ENCODE data around the gene TNIP1. TPM values are rescaled to one million over a fixed set of nuclear protein-coding genes. Genes with fewer than 3 reads are reported as not detected.

Gene TNIP1
- total RNA-seq, 2 donors from 2014 or later: 56.7 to 77.5 TPM

DNA sequence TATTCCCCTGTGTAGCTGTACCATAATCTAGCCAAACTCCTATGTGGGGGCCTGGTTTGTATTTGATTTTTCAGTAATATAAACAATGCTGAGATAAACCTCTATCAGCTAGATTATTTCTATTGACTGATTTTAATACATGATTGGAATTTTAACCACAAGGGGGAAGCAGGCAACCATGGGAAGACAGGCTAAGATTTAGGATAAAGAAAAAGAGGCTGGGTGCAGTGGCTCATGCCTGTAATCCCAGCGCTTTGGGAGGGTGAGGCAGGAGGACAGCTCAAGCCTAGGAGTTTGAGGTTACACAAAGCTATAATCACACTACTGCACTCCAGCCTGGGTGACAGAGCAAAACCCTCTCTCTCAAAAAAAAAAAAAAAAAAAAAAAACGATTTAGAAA lies 78.6 kb downstream of the TNIP1 start:
- intact Hi-C loops (cut with DNase I): loop anchor here (5.0 kb wide), 2 partner anchors 45 to 115 kb away; no protein-coding TSS in a partner anchor
- DNase-seq (ENCODE audit: low spot score): no peak

DNA sequence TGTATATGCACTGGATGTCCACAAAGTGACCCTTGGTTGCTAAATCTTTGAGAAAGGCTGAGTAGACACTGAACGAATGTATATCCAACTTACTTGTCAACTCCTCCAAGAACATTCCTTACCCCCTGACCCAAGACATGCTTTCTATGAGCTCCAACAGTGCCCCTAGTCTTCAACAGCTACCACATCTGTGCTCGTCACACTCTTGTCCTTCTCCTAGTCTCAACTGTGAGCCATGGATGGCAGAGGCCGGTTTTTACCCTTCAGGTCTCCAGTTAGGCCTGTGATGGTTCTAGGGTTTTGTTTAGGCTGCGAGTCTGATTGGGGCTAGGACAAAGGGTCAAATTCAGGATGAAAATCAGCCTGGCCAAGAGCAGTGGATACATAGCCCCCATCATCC lies 79.4 kb downstream of the TNIP1 start:
- DNase-seq (ENCODE audit: low spot score): no peak
- intact Hi-C loops (cut with DNase I): loop anchor here (5.0 kb wide), 2 partner anchors 46 to 116 kb away; no protein-coding TSS in a partner anchor

DNA sequence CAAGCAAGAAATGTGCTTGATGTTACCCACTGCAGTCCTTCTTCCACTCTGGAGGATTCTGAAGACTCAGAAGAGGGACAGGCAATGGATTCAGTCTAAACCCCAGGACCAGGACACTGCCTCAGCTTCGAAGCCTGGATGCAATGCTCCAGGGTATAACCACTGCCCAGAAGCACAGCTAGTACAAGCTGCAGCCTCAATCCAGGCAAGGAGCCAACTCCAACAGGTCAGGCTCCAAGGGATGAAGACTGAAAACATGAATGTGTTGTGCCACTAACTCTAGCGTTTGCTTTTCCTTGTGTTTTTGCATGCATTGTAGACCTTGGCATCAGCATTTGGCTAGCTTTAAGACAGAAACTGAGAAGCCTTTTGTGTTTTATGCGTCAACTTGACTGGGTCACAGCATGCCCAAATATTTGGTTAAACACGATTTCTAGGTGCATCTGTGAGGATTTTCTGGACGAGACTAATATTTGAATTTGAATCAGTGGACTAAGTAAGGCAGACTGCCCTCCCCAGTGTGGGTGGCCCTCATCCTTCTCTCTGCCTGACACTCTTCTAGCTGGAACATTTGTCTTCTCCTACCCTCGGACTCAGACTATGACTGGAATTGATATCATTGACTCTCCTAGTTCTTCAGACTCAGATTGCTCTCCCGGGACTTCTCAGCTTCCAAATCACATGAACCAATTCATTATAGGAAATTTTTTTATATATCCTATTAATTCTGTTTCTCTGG lies 81.0 kb downstream of the TNIP1 start:
- DNase-seq (ENCODE audit: low spot score): no peak
- intact Hi-C loops (cut with DNase I): loop anchor here (5.0 kb wide), 2 partner anchors 47 to 117 kb away; no protein-coding TSS in a partner anchor

DNA sequence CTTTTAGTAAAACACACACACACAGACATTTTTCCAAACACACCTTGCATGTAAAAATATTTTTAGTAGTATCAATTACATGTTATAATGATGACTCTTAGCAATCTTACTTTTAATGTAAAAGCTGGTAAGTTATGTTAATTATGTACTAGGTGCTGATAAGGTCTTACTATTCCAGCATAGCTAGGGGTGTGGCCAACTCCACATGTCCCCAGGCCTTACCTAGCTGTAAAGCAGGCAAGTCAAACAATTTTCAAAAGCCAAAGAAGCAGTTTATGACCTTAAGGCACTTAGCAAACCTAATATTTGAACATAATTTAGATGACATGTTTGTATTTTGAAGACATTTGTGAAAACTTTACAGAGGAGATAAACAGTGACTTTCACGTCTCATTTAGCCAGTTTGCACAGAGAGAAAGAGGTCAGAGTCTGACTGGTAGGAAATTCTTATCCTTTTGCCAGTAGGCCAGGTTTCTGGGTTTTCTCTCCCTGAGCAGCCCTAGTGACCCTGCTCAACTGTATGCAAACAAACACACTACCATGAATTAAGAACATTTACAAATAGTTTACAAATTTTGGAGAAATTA lies 86.9 kb downstream of the TNIP1 start:
- intact Hi-C loops (cut with DNase I): no loop called here
- DNase-seq (ENCODE audit: low spot score): no peak

DNA sequence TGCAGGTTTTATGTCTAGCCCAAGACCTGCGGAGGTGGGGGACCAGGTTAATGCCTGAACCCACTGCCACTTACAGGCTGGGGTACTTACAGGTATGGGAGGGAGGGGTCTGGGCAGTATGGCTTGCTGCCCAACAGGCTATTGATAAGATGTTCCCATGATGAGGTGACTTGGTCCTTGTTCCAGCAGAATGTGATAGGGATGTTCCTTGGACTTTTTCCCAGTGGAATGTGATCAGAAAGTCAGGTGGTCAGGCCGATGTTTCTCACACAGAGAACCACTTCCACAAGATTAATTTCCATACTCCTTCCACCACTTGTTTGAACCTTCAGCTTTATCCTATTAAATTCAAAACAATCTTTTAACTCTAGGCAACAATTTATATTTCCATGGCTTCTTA lies 87.4 kb downstream of the TNIP1 start:
- no peak for DNase-seq (ENCODE audit: low spot score)
- intact Hi-C loops (cut with DNase I): no loop called here

DNA sequence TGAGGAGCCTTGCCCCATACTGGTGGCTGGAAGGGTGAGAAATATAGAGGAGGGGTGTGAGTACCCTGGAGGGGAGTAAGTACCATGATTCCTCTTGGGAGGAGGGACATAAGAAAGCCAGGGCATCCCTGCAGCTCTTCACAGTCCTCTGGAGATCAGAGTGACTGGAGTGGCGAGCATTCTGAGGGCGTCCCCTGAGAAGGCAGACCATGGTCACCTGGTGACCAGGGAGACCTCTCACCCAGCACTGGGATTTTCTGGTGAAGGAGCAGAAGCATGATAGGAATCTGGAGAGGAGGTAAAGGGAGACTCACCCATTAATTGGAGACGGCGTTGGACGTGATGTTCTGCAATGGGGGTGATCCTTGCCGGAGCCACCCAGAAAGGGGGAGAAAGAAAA lies 88.1 kb downstream of the TNIP1 start:
- intact Hi-C loops (cut with DNase I): no loop called here
- no peak for DNase-seq (ENCODE audit: low spot score)

DNA sequence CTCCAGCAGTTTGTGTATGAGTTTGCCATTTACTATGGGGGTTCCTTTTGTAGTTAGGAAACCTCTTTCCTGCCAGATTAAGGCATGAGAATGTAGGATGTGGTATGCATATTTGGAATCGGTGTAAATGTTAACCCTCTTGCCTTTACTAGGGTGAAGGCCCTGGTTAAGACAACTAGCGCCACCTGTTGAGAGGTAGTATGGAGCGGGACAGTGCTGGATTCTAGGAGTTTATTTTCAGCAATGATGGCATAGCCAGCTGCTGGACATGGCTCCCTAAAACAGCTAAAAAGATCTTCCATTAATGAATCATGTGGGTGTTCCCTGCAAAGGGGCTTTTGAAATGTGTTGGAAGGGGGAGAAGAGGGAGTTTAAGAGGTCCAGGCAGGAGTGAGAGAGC lies 91.1 kb downstream of the TNIP1 start:
- intact Hi-C loops (cut with DNase I): no loop called here

DNA sequence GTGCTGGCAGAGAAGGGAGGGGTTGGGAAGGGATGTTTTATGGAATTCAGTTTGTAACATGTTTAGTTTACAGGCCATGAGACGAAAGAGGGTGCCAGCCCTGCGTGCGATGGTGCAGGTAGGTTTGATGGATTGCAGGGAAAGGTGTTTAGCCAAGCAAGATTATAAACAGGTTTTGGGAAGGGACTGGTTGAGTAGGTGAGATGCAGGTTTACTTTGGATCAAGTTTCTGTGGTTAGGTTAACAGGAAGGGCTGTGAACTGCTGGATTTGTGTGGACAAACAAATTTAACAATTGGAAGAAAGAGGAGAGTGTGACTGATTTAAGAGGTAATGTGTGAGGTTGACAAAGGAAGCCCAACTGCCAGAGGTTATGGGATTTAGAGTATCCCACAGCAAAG lies 93.1 kb downstream of the TNIP1 start:
- DNase-seq (ENCODE audit: low spot score): no peak

More for the DNA sequence above, 91.1 kb downstream of the TNIP1 start:
- DNase-seq (ENCODE audit: low spot score): no peak

More for the DNA sequence above, 93.1 kb downstream of the TNIP1 start:
- intact Hi-C loops (cut with DNase I): no loop called here

Other genes starting within 250 kb of the TNIP1 start
- gene IRGM, start 234.5 kb downstream of the TNIP1 start, total RNA-seq: not detected
- gene ZNF300, start 176.1 kb downstream of the TNIP1 start, total RNA-seq: 1 to 10 TPM; 4.8 to 5.5 TPM
- 1,000 to 10,000 TPM in 1 of 2 donors, 100 to 1,000 TPM in 1; 993 to 1,026 TPM for gene GPX3, start 60.4 kb downstream of the TNIP1 start, total RNA-seq
- gene ANXA6, start 76.7 kb upstream of the TNIP1 start, total RNA-seq: 100 to 1,000 TPM; 328 to 430 TPM
- 10 to 100 TPM; 70.6 to 72.4 TPM for gene CCDC69, start 143.1 kb upstream of the TNIP1 start, total RNA-seq
- 10 to 100 TPM; 23.4 to 41.6 TPM for gene GM2A, start 172.2 kb upstream of the TNIP1 start, total RNA-seq
- not detected for gene SLC36A3, start 222.7 kb upstream of the TNIP1 start, total RNA-seq